ENCODE data around the gene SERPINB8. TPM values are rescaled to one million over a fixed set of nuclear protein-coding genes. Genes with fewer than 3 reads are reported as not detected.

SERPINB8 gene
- total RNA-seq (2022; extraction: Qiagen RNA extraction) = 8.2 to 11.4 TPM (median 9.6 TPM) in 5 replicates

GRCh38 chr18:63969942-63970808 is at the start of gene SERPINB8:
SERPINB8 (plus strand) TSS chr18:63970081; CDS start chr18:63978309, 8,228 bp downstream.

GRCh38 chr18:63949068-63949737 is 20.7 kb upstream of the SERPINB8 start, which contains the start of gene HMSD:
HMSD (plus strand) TSS chr18:63949301; CDS start chr18:63953456, 4,155 bp downstream.

Other genes with a start within 250 kb of the SERPINB8 start
- gene SERPINB7, start 194.7 kb upstream of the SERPINB8 start, total RNA-seq (2022; extraction: Qiagen RNA extraction) = 1.6 to 3.0 TPM (median 2.2 TPM) in 5 replicates
- 0.05 to 0.09 TPM (median 0.05 TPM) in 3 of 5 replicates, not detected in the others for gene SERPINB2, start 82.4 kb upstream of the SERPINB8 start, total RNA-seq (2022; extraction: Qiagen RNA extraction)
- gene SERPINB10, start 62.1 kb upstream of the SERPINB8 start, total RNA-seq (2022; extraction: Qiagen RNA extraction) = not detected in 5 replicates
- gene HMSD, start 20.8 kb upstream of the SERPINB8 start, total RNA-seq (2022; extraction: Qiagen RNA extraction) = 0.09 to 0.29 TPM (median 0.24 TPM) in 3 of 5 replicates, not detected in the others
- gene LINC00305, start 179.0 kb downstream of the SERPINB8 start, total RNA-seq (2022; extraction: Qiagen RNA extraction) = not detected in 5 replicates